Hepatic stellate cell (primary cell): ENCODE measurements around the gene SPCS3.
"Not testable (repeated sequence)": the region's sequence is repeated elsewhere in the genome, so short reads cannot be mapped to it uniquely, and the experiment has no call there.

Experiments
- DNase-seq: peaks from one replicate; pipeline ENCODE4 v3.0.0; 2011; ENCODE audit warnings: low spot score

Gene SPCS3

GRCh38 chr4:176346836-176347235 lies 27.1 kb downstream of the SPCS3 start:
- not testable (repeated sequence) for DNase-seq

- no peak for DNase-seq
Measured at GRCh38 chr4:176350671-176351070, 30.9 kb downstream of the SPCS3 start.

- no peak for DNase-seq
Measured at GRCh38 chr4:176354884-176355283, 35.1 kb downstream of the SPCS3 start.

GRCh38 chr4:176357359-176358082 lies 37.8 kb downstream of the SPCS3 start:
- DNase-seq: no peak

GRCh38 chr4:176358083-176358469 lies 38.3 kb downstream of the SPCS3 start:
- no peak for DNase-seq

GRCh38 chr4:176359590-176359989 lies 39.8 kb downstream of the SPCS3 start:
- no peak for DNase-seq

- DNase-seq: no peak
Measured at GRCh38 chr4:176360446-176360845, 40.7 kb downstream of the SPCS3 start.

- DNase-seq: no peak
Measured at GRCh38 chr4:176363072-176363471, 43.3 kb downstream of the SPCS3 start.

- no peak for DNase-seq
Measured at GRCh38 chr4:176367771-176368465, 48.2 kb downstream of the SPCS3 start.

GRCh38 chr4:176376032-176376614 lies 56.4 kb downstream of the SPCS3 start:
- no peak for DNase-seq

GRCh38 chr4:176377780-176378179 lies 58.0 kb downstream of the SPCS3 start:
- no peak for DNase-seq

- DNase-seq: no peak
Measured at GRCh38 chr4:176380352-176381157, 60.8 kb downstream of the SPCS3 start.
